ENCODE data around the gene RARS2. TPM values are rescaled to one million over a fixed set of nuclear protein-coding genes. Genes with fewer than 3 reads are reported as not detected.

Gene RARS2
- total and polyA plus RNA-seq, 2 donors = 25.3 to 32.1 TPM

- DNase-seq (ENCODE audit: low read depth in 6 of 9, low spot score in 9 of 9) = no peak
- 61% methylated on average over 10 of the region's 10 CpGs for WGBS
- Histone ChIP-seq H3K4me1 (ENCODE audit: control insufficient read depth in 2 of 2, insufficient read depth in 2 of 2, low read length in 2 of 2) (peaks cover 17 to 20% of the 10 kb centered on the region in 2 donors), H3K4me3 (ENCODE audit: low read length in 2 of 2) (peak overlapping the region; percentile 75 to 88), H3K36me3 (ENCODE audit: control insufficient read depth in 2 of 2, insufficient read depth in 2 of 2, low read length in 1 of 2) (peaks cover under 1 to 11% of the 10 kb centered on the region in 2 donors), H3K27ac (ENCODE audit: low read depth in 1 of 2, low read length in 1 of 2) (peak overlapping the region in 1 of 2 donors; percentile 78), H3K9me3 (ENCODE audit: control insufficient read depth in 2 of 2, insufficient read depth in 1 of 2, low read length in 1 of 2) (no peaks in the 10 kb centered on the region), H3K27me3 (ENCODE audit: control insufficient read depth in 2 of 2, insufficient read depth in 1 of 2, low read length in 1 of 2) (no peaks in the 10 kb centered on the region)
Observed at GRCh38 chr6:87588756-87589407, 905 bp downstream of the RARS2 start.

GRCh38 chr6:87586371-87587077, 3.3 kb downstream of the RARS2 start:
- Histone ChIP-seq H3K4me3 (ENCODE audit: low read length in 2 of 2) (no peak overlapping the region), H3K27me3 (ENCODE audit: control insufficient read depth in 2 of 2, insufficient read depth in 1 of 2, low read length in 1 of 2) (no peaks in the 10 kb centered on the region), H3K27ac (ENCODE audit: low read depth in 1 of 2, low read length in 1 of 2) (no peak overlapping the region), H3K36me3 (ENCODE audit: control insufficient read depth in 2 of 2, insufficient read depth in 2 of 2, low read length in 1 of 2) (peaks cover 6 to 23% of the 10 kb centered on the region in 2 donors), H3K4me1 (ENCODE audit: control insufficient read depth in 2 of 2, insufficient read depth in 2 of 2, low read length in 2 of 2) (peaks cover 17 to 20% of the 10 kb centered on the region in 2 donors), H3K9me3 (ENCODE audit: control insufficient read depth in 2 of 2, insufficient read depth in 1 of 2, low read length in 1 of 2) (no peaks in the 10 kb centered on the region)
- no peak for DNase-seq (ENCODE audit: low read depth in 6 of 9, low spot score in 9 of 9)
- WGBS = 98% methylated on average over 8 of the region's 8 CpGs

GRCh38 chr6:87583822-87584221, 6.0 kb downstream of the RARS2 start:
- H3K4me3 ChIP-seq (ENCODE audit: low read length in 2 of 2) = no peak overlapping the region
- H3K4me1 ChIP-seq (ENCODE audit: control insufficient read depth in 2 of 2, insufficient read depth in 2 of 2, low read length in 2 of 2) = peaks cover 6 to 9% of the 10 kb centered on the region in 2 donors
- H3K36me3 ChIP-seq (ENCODE audit: control insufficient read depth in 2 of 2, insufficient read depth in 2 of 2, low read length in 1 of 2) = peaks cover 6 to 35% of the 10 kb centered on the region in 2 donors
- no peak for DNase-seq (ENCODE audit: low read depth in 6 of 9, low spot score in 9 of 9)
- no peak overlapping the region for H3K27ac ChIP-seq (ENCODE audit: low read depth in 1 of 2, low read length in 1 of 2)
- no peaks in the 10 kb centered on the region for H3K27me3 ChIP-seq (ENCODE audit: control insufficient read depth in 2 of 2, insufficient read depth in 1 of 2, low read length in 1 of 2)
- H3K9me3 ChIP-seq (ENCODE audit: control insufficient read depth in 2 of 2, insufficient read depth in 1 of 2, low read length in 1 of 2) = no peaks in the 10 kb centered on the region
- 99% methylated on average over 4 of the region's 4 CpGs for WGBS

- Histone ChIP-seq H3K36me3 (ENCODE audit: control insufficient read depth in 2 of 2, insufficient read depth in 2 of 2, low read length in 1 of 2) (peaks cover 2 to 3% of the 10 kb centered on the region in 2 donors), H3K27me3 (ENCODE audit: control insufficient read depth in 2 of 2, insufficient read depth in 1 of 2, low read length in 1 of 2) (no peaks in the 10 kb centered on the region), H3K27ac (ENCODE audit: low read depth in 1 of 2, low read length in 1 of 2) (no peak overlapping the region), H3K9me3 (ENCODE audit: control insufficient read depth in 2 of 2, insufficient read depth in 1 of 2, low read length in 1 of 2) (no peaks in the 10 kb centered on the region), H3K4me1 (ENCODE audit: control insufficient read depth in 2 of 2, insufficient read depth in 2 of 2, low read length in 2 of 2) (peaks cover 10 to 14% of the 10 kb centered on the region in 2 donors), H3K4me3 (ENCODE audit: low read length in 2 of 2) (no peak overlapping the region)
- 97% methylated on average over 2 of the region's 2 CpGs for WGBS
- no peak for DNase-seq (ENCODE audit: low read depth in 6 of 9, low spot score in 9 of 9)
Observed at GRCh38 chr6:87575423-87575822, 14.4 kb downstream of the RARS2 start.

GRCh38 chr6:87574237-87574804, 15.5 kb downstream of the RARS2 start:
- WGBS = 50% methylated on average over 2 of the region's 2 CpGs
- Histone ChIP-seq H3K27ac (ENCODE audit: low read depth in 1 of 2, low read length in 1 of 2) (peak overlapping the region; percentile 14 to 31), H3K9me3 (ENCODE audit: control insufficient read depth in 2 of 2, insufficient read depth in 1 of 2, low read length in 1 of 2) (no peaks in the 10 kb centered on the region), H3K4me1 (ENCODE audit: control insufficient read depth in 2 of 2, insufficient read depth in 2 of 2, low read length in 2 of 2) (peaks cover 10 to 14% of the 10 kb centered on the region in 2 donors), H3K27me3 (ENCODE audit: control insufficient read depth in 2 of 2, insufficient read depth in 1 of 2, low read length in 1 of 2) (no peaks in the 10 kb centered on the region), H3K36me3 (ENCODE audit: control insufficient read depth in 2 of 2, insufficient read depth in 2 of 2, low read length in 1 of 2) (peaks cover 0 to 3% of the 10 kb centered on the region in 2 donors), H3K4me3 (ENCODE audit: low read length in 2 of 2) (no peak overlapping the region)
- peak in 1 of 9 donors; percentile 51 for DNase-seq (ENCODE audit: low read depth in 6 of 9, low spot score in 9 of 9)

GRCh38 chr6:87573307-87574024, 16.3 kb downstream of the RARS2 start:
- H3K27me3 ChIP-seq (ENCODE audit: control insufficient read depth in 2 of 2, insufficient read depth in 1 of 2, low read length in 1 of 2) = no peaks in the 10 kb centered on the region
- no peak for DNase-seq (ENCODE audit: low read depth in 6 of 9, low spot score in 9 of 9)
- peaks cover 0 to 3% of the 10 kb centered on the region in 2 donors for H3K36me3 ChIP-seq (ENCODE audit: control insufficient read depth in 2 of 2, insufficient read depth in 2 of 2, low read length in 1 of 2)
- H3K27ac ChIP-seq (ENCODE audit: low read depth in 1 of 2, low read length in 1 of 2) = no peak overlapping the region
- no peak overlapping the region for H3K4me3 ChIP-seq (ENCODE audit: low read length in 2 of 2)
- H3K4me1 ChIP-seq (ENCODE audit: control insufficient read depth in 2 of 2, insufficient read depth in 2 of 2, low read length in 2 of 2) = peaks cover 10 to 14% of the 10 kb centered on the region in 2 donors
- H3K9me3 ChIP-seq (ENCODE audit: control insufficient read depth in 2 of 2, insufficient read depth in 1 of 2, low read length in 1 of 2) = no peaks in the 10 kb centered on the region
- 93% methylated on average over 5 of the region's 5 CpGs for WGBS

GRCh38 chr6:87572883-87573282, 16.9 kb downstream of the RARS2 start:
- no peak overlapping the region for H3K4me3 ChIP-seq (ENCODE audit: low read length in 2 of 2)
- no peak for DNase-seq (ENCODE audit: low read depth in 6 of 9, low spot score in 9 of 9)
- peaks cover 0 to 3% of the 10 kb centered on the region in 2 donors for H3K36me3 ChIP-seq (ENCODE audit: control insufficient read depth in 2 of 2, insufficient read depth in 2 of 2, low read length in 1 of 2)
- peaks cover 10 to 14% of the 10 kb centered on the region in 2 donors for H3K4me1 ChIP-seq (ENCODE audit: control insufficient read depth in 2 of 2, insufficient read depth in 2 of 2, low read length in 2 of 2)
- no peaks in the 10 kb centered on the region for H3K27me3 ChIP-seq (ENCODE audit: control insufficient read depth in 2 of 2, insufficient read depth in 1 of 2, low read length in 1 of 2)
- 94% methylated on average over 3 of the region's 3 CpGs for WGBS
- no peaks in the 10 kb centered on the region for H3K9me3 ChIP-seq (ENCODE audit: control insufficient read depth in 2 of 2, insufficient read depth in 1 of 2, low read length in 1 of 2)
- no peak overlapping the region for H3K27ac ChIP-seq (ENCODE audit: low read depth in 1 of 2, low read length in 1 of 2)

GRCh38 chr6:87572021-87572420, 17.8 kb downstream of the RARS2 start:
- Histone ChIP-seq H3K36me3 (ENCODE audit: control insufficient read depth in 2 of 2, insufficient read depth in 2 of 2, low read length in 1 of 2) (no peaks in the 10 kb centered on the region), H3K4me3 (ENCODE audit: low read length in 2 of 2) (no peak overlapping the region), H3K4me1 (ENCODE audit: control insufficient read depth in 2 of 2, insufficient read depth in 2 of 2, low read length in 2 of 2) (peaks cover 10 to 14% of the 10 kb centered on the region in 2 donors), H3K27ac (ENCODE audit: low read depth in 1 of 2, low read length in 1 of 2) (no peak overlapping the region), H3K27me3 (ENCODE audit: control insufficient read depth in 2 of 2, insufficient read depth in 1 of 2, low read length in 1 of 2) (no peaks in the 10 kb centered on the region), H3K9me3 (ENCODE audit: control insufficient read depth in 2 of 2, insufficient read depth in 1 of 2, low read length in 1 of 2) (no peaks in the 10 kb centered on the region)
- 97% methylated on average over 4 of the region's 4 CpGs for WGBS
- DNase-seq (ENCODE audit: low read depth in 6 of 9, low spot score in 9 of 9) = no peak
